CD14-positive monocyte (primary cell): ENCODE results near the gene TMOD1. TPM values are rescaled to one million over a fixed set of nuclear protein-coding genes. Genes with fewer than 3 reads are reported as not detected.
A peak's percentile ranks its signal among the peaks of the same experiment; 100 is the strongest.

Experiments
- DNase-seq, 3 donors: peaks; one replicate each; pipeline ENCODE4 v3.0.0-alpha.2; 2011 to 2022
- H2AFZ ChIP-seq: 2 replicates; pipeline ENCODE4 v1.6.0; 2012; ENCODE audit warnings: mild to moderate bottlenecking, low read depth, low read length, inconsistent platforms; ENCODE audit not compliant: insufficient read depth, poor library complexity, severe bottlenecking
- H3K27ac ChIP-seq, 2 donors: 1 replicate in 1 of 2; 2 replicates in 1 of 2; pipeline ENCODE4 v1.5.1; 2012 to 2013; ENCODE audit warnings: low read length in 2 of 2, control low read depth in 1 of 2, inconsistent platforms in 1 of 2, low read depth in 1 of 2, mild to moderate bottlenecking in 1 of 2
- H3K27me3 ChIP-seq, 2 donors: one replicate each; pipeline versions ENCODE4 v1.6.0 to v1.6.1; 2011 to 2013; ENCODE audit warnings: low read length in 2 of 2; ENCODE audit not compliant: control insufficient read depth in 2 of 2, insufficient read depth in 2 of 2
- H3K36me3 ChIP-seq, 2 donors: replicated peaks in 1 of 2; 1 replicate in 1 of 2; 2 replicates in 1 of 2; pipeline versions ENCODE4 v1.5.1 to v1.6.1; 2012 to 2013; ENCODE audit warnings: low read length in 2 of 2, control low read depth in 1 of 2, inconsistent platforms in 1 of 2, mild to moderate bottlenecking in 1 of 2; ENCODE audit not compliant: insufficient read depth in 2 of 2, control insufficient read depth in 1 of 2
- H3K4me1 ChIP-seq, 2 donors: 1 replicate in 1 of 2; 2 replicates in 1 of 2; pipeline versions ENCODE4 v1.5.1 to v1.6.1; 2012 to 2013; ENCODE audit warnings: low read length in 2 of 2, control low read depth in 1 of 2, inconsistent platforms in 1 of 2, mild to moderate bottlenecking in 1 of 2, moderate library complexity in 1 of 2; ENCODE audit not compliant: insufficient read depth in 2 of 2, control insufficient read depth in 1 of 2
- H3K4me2 ChIP-seq: replicated peaks from 2 replicates; pipeline ENCODE3; 2012; ENCODE audit warnings: low read length, moderate library complexity, mild to moderate bottlenecking; ENCODE audit not compliant: poor library complexity, severe bottlenecking; ENCODE audit errors: extremely low read depth
- H3K4me3 ChIP-seq, 3 experiments: fragments of 200-600 bp in 1 of 3; sonication (generic) in 1 of 3; replicated peaks in 1 of 3; 1 replicate in 2 of 3; 2 replicates in 1 of 3; pipeline ENCODE4 v1.5.1; 2011 to 2013; ENCODE audit warnings: low read length in 3 of 3, mild to moderate bottlenecking in 3 of 3, control low read depth in 2 of 3, low read depth in 2 of 3, inconsistent platforms in 1 of 3, moderate library complexity in 1 of 3
- H3K79me2 ChIP-seq: 2 replicates; pipeline ENCODE4 v1.6.0; 2012; ENCODE audit warnings: mild to moderate bottlenecking, control low read depth, inconsistent platforms, low read length, moderate library complexity; ENCODE audit not compliant: insufficient read depth
- H3K9ac ChIP-seq: 2 replicates; pipeline ENCODE4 v1.6.0; 2017; ENCODE audit warnings: low read length, mild to moderate bottlenecking; ENCODE audit not compliant: insufficient read depth, poor library complexity, severe bottlenecking
- H3K9me3 ChIP-seq, 2 donors: replicated peaks in 1 of 2; 1 replicate in 1 of 2; 2 replicates in 1 of 2; pipeline versions ENCODE4 v1.5.1 to v1.6.1; 2012 to 2013; ENCODE audit warnings: low read length in 2 of 2, control low read depth in 1 of 2; ENCODE audit not compliant: control insufficient read depth in 1 of 2, insufficient read depth in 1 of 2
- H4K20me1 ChIP-seq: 2 replicates; pipeline ENCODE4 v1.6.0; 2012; ENCODE audit warnings: mild to moderate bottlenecking, low read length, control low read depth, moderate library complexity; ENCODE audit not compliant: insufficient read depth
- H3K27ac Mint-ChIP-seq, 7 donors: one replicate each; pipeline ENCODE4 v1.8.0; 2020; ENCODE audit warnings: mild to moderate bottlenecking in 7 of 7, mixed read lengths in 7 of 7, moderate library complexity in 6 of 7, inconsistent platforms in 2 of 7
- H3K27me3 Mint-ChIP-seq, 3 donors: one replicate each; pipeline ENCODE4 v1.8.0; 2021 to 2022; ENCODE audit warnings: low read depth in 3 of 3, mild to moderate bottlenecking in 3 of 3, mixed read lengths in 3 of 3, moderate library complexity in 3 of 3, inconsistent platforms in 1 of 3
- H3K36me3 Mint-ChIP-seq, 2 donors: one replicate each; pipeline ENCODE4 v1.8.0; 2020; ENCODE audit warnings: mixed read lengths in 2 of 2, inconsistent platforms in 1 of 2, mild to moderate bottlenecking in 1 of 2
- H3K4me1 Mint-ChIP-seq: one replicate; pipeline ENCODE4 v1.8.0; 2020; ENCODE audit warnings: mild to moderate bottlenecking, mixed read lengths
- H3K4me3 Mint-ChIP-seq, 2 donors: one replicate each; pipeline ENCODE4 v1.8.0; 2020; ENCODE audit warnings: mild to moderate bottlenecking in 2 of 2, mixed read lengths in 2 of 2, moderate library complexity in 1 of 2
- H3K9me3 Mint-ChIP-seq, 7 donors: one replicate each; pipeline ENCODE4 v1.8.0; 2020 to 2022; ENCODE audit warnings: mixed read lengths in 7 of 7, mild to moderate bottlenecking in 6 of 7, moderate library complexity in 6 of 7, inconsistent platforms in 2 of 7
- CTCF ChIP-seq: fragments of 200-600 bp; IDR thresholded peaks from one replicate; pipeline ENCODE4 v1.8.0; 2022; ENCODE audit warnings: antibody characterized with exemption, mild to moderate bottlenecking
- WGBS: methylation state at CpG from one replicate; pipeline ENCODE4 v1.1.5; 2013; ENCODE audit warnings: missing lambda C conversion rate; ENCODE audit not compliant: insufficient coverage; 5-methylcytosine and 5-hydroxymethylcytosine counted together
- intact Hi-C, 2 donors: fragments of 100-400 bp; cut with micrococcal nuclease; formaldehyde crosslinking; loops; one replicate each; pipeline versions ENCODE4 v1.15.0 to v1.15.1; 2023
- polyA plus RNA-seq, 3 donors: library from polyadenylated mRNA; depleted of rRNA in 1 of 3; unstranded in 2 of 3; stranded (reverse) in 1 of 3; fragments of 300-500 nt in 2 of 3; fragments of >200 nt in 1 of 3; fragmentation: Illumina TruSeq in 2 of 3; gene quantifications; 1 replicate in 2 of 3; 2 replicates in 1 of 3; pipeline ENCODE4 v1.2.3, GENCODE V29; 2012 to 2021

TMOD1 gene
- polyA plus RNA-seq, 3 donors, result 0.09 to 0.81 (median 0.59) TPM

- no peaks in the 10 kb centered on the region for H4K20me1 ChIP-seq
- no peak overlapping the region for H3K27ac ChIP-seq
- no peaks in the 10 kb centered on the region for H3K36me3 Mint-ChIP-seq
- H3K4me3 Mint-ChIP-seq, result no peak overlapping the region
- H3K27me3 ChIP-seq, result no peaks in the 10 kb centered on the region
- 100% methylated on average over 1 of the region's 1 CpG for WGBS
- H2AFZ ChIP-seq, result no peak overlapping the region
- TF ChIP-seq CTCF, result no peak
- intact Hi-C loops, result no loop called here
- no peak overlapping the region for H3K4me2 ChIP-seq
- H3K9me3 ChIP-seq, result no peaks in the 10 kb centered on the region
- no peak overlapping the region for H3K27ac Mint-ChIP-seq
- peaks cover 15% of the 10 kb centered on the region for H3K4me1 Mint-ChIP-seq
- no peak overlapping the region for H3K9ac ChIP-seq
- no peaks in the 10 kb centered on the region for H3K79me2 ChIP-seq
- no peak overlapping the region for H3K4me3 ChIP-seq
- DNase-seq, result no peak
- peaks cover 10 to 11% of the 10 kb centered on the region in 2 donors for H3K4me1 ChIP-seq
- peaks cover 0 to 6% (median 4%) of the 10 kb centered on the region in 7 donors for H3K9me3 Mint-ChIP-seq
- H3K36me3 ChIP-seq, result no peaks in the 10 kb centered on the region
- H3K27me3 Mint-ChIP-seq, result peaks cover 1 to 12% (median 2%) of the 10 kb centered on the region in 3 donors
Observed at GRCh38 chr9:97571664-97572063, 70.2 kb downstream of the TMOD1 start.

- no peak for DNase-seq
- Histone ChIP-seq H3K36me3 (no peaks in the 10 kb centered on the region), H3K9me3 (no peaks in the 10 kb centered on the region), H3K4me1 (peaks cover 10 to 11% of the 10 kb centered on the region in 2 donors), H3K9ac (no peak overlapping the region), H4K20me1 (no peaks in the 10 kb centered on the region), H3K4me2 (no peak overlapping the region), H3K4me3 (no peak overlapping the region), H3K79me2 (no peaks in the 10 kb centered on the region), H2AFZ (no peak overlapping the region), H3K27ac (no peak overlapping the region), H3K27me3 (no peaks in the 10 kb centered on the region)
- Mint-ChIP-seq H3K36me3 (no peaks in the 10 kb centered on the region), H3K27me3 (peaks cover 2 to 12% (median 5%) of the 10 kb centered on the region in 3 donors), H3K4me3 (peak overlapping the region in 1 of 2 donors; percentile 13), H3K9me3 (peaks cover 0 to 6% (median 4%) of the 10 kb centered on the region in 7 donors), H3K4me1 (peaks cover 18% of the 10 kb centered on the region), H3K27ac (no peak overlapping the region)
- 84% methylated on average over 5 of the region's 9 CpGs for WGBS
- TF ChIP-seq CTCF, result no peak
- intact Hi-C loops, result no loop called here
Observed at GRCh38 chr9:97572196-97572891, 70.9 kb downstream of the TMOD1 start.
